SK-N-SH treated with all-trans-retinoic acid at 6 μM for 48 hours (cell line): ENCODE data around the gene UCKL1.

Experiments
- ARNTL ChIP-seq: fragments of 450-650 bp; formaldehyde crosslinking; IDR thresholded peaks from 2 replicates; pipeline ENCODE4 v1.5.0; 2020; ENCODE audit warnings: low read depth, mild to moderate bottlenecking, moderate library complexity, borderline replicate concordance
- CSDC2 ChIP-seq: fragments of 250-450 bp; sonication (Bioruptor Pico); IDR thresholded peaks from 2 replicates; pipeline ENCODE4 v1.5.0; 2020; ENCODE audit warnings: mild to moderate bottlenecking, moderate library complexity
- GLIS3 ChIP-seq: fragments of 250-450 bp; sonication (Bioruptor Pico); IDR thresholded peaks from 2 replicates; pipeline ENCODE4 v1.5.0; 2020; ENCODE audit warnings: mild to moderate bottlenecking, moderate library complexity
- OSR1 ChIP-seq: fragments of 250-450 bp; sonication (Bioruptor Pico); IDR thresholded peaks from 2 replicates; pipeline ENCODE4 v1.8.0; 2022; ENCODE audit warnings: moderate library complexity, mild to moderate bottlenecking, inconsistent platforms
- RARB ChIP-seq: fragments of 250-450 bp; sonication (Bioruptor Pico); IDR thresholded peaks from 2 replicates; pipeline ENCODE4 v1.8.0; 2021; ENCODE audit warnings: mild to moderate bottlenecking, moderate library complexity
- SNAI2 ChIP-seq: fragments of 250-450 bp; sonication (Bioruptor Pico); IDR thresholded peaks from 2 replicates; pipeline ENCODE4 v1.5.0; 2020; ENCODE audit warnings: mild to moderate bottlenecking, moderate library complexity
- TCF4 ChIP-seq: fragments of 250-450 bp; sonication (Bioruptor Pico); IDR thresholded peaks from 2 replicates; pipeline ENCODE4 v1.8.0; 2021; ENCODE audit warnings: mild to moderate bottlenecking, moderate library complexity, borderline replicate concordance
- TOX ChIP-seq: fragments of 250-450 bp; sonication (Bioruptor Pico); IDR thresholded peaks from 2 replicates; pipeline ENCODE4 v1.8.0; 2021; ENCODE audit warnings: mild to moderate bottlenecking, moderate library complexity, borderline replicate concordance
- ZFP3 ChIP-seq: fragments of 250-450 bp; sonication (Bioruptor Pico); IDR thresholded peaks from 2 replicates; pipeline ENCODE4 v1.5.0; 2020; ENCODE audit warnings: mild to moderate bottlenecking, moderate library complexity
- ZNF70 ChIP-seq: fragments of 450-650 bp; formaldehyde crosslinking; IDR thresholded peaks from 2 replicates; pipeline ENCODE4 v1.5.0; 2020; ENCODE audit warnings: mild to moderate bottlenecking, moderate library complexity
- ZNF8 ChIP-seq: fragments of 450-650 bp; formaldehyde crosslinking; IDR thresholded peaks from 2 replicates; pipeline ENCODE4 v1.5.0; 2020; ENCODE audit warnings: mild to moderate bottlenecking, moderate library complexity
- TF ChIP-seq, protein P1 (sequence below): fragments of 250-450 bp; sonication (Bioruptor Pico); IDR thresholded peaks from 2 replicates; pipeline ENCODE4 v1.8.0; 2021; ENCODE audit warnings: low read depth, mild to moderate bottlenecking, moderate library complexity, borderline replicate concordance
- TF ChIP-seq, protein P2 (sequence below): fragments of 250-450 bp; sonication (Bioruptor Pico); IDR thresholded peaks from 2 replicates; pipeline ENCODE4 v1.8.0; 2020; ENCODE audit warnings: mild to moderate bottlenecking, moderate library complexity, borderline replicate concordance
- TF ChIP-seq, protein P3 (sequence below): fragments of 250-450 bp; sonication (Bioruptor Pico); IDR thresholded peaks from 2 replicates; pipeline ENCODE4 v1.5.1; 2020; ENCODE audit warnings: low read depth, mild to moderate bottlenecking, moderate library complexity

DNA sequence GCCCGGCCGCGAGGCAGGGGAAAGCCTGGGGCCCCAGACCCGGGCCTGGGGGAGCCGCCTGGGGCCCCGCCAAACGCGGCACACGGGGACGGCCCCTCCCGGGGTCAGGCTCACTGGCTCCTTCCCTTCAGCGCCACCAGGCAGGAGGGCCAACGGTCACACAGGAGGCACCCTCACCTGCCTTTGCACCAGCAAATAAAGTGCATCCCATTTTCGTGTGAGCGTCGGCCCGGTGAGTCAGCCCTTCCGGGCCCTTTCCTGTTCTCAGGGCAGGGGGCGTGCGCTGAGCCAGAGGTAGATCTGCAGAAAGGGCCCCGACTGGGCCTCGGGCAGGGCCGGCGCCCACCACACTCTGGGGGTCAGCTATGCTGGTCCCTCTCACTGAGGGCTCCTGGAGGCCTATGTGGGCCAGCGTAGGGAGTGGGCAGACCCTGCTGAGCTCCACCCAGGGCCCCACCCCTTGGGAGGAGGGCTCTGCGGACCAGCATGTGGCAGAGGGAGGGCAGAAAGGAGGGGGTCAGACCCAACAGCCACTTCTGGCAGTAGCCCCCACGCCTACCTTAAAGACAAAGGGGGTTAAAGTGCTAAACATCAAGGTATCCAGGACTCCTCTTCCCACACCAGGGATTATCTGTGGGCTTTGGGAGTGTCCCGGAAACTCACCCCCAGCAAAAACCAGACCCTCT is 931 bp upstream of the UCKL1 start:
- TF ChIP-seq, protein P1, sequence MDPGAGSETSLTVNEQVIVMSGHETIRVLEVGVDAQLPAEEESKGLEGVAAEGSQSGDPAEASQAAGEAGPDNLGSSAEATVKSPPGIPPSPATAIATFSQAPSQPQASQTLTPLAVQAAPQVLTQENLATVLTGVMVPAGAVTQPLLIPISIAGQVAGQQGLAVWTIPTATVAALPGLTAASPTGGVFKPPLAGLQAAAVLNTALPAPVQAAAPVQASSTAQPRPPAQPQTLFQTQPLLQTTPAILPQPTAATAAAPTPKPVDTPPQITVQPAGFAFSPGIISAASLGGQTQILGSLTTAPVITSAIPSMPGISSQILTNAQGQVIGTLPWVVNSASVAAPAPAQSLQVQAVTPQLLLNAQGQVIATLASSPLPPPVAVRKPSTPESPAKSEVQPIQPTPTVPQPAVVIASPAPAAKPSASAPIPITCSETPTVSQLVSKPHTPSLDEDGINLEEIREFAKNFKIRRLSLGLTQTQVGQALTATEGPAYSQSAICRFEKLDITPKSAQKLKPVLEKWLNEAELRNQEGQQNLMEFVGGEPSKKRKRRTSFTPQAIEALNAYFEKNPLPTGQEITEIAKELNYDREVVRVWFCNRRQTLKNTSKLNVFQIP (CRISPR knock-in tag): no peak
- TF ChIP-seq TOX (CRISPR knock-in tag): no peak
- no peak for TF ChIP-seq OSR1
- TF ChIP-seq SNAI2: no peak
- TF ChIP-seq ZFP3 (CRISPR knock-in tag): no peak
- TF ChIP-seq, protein P2, sequence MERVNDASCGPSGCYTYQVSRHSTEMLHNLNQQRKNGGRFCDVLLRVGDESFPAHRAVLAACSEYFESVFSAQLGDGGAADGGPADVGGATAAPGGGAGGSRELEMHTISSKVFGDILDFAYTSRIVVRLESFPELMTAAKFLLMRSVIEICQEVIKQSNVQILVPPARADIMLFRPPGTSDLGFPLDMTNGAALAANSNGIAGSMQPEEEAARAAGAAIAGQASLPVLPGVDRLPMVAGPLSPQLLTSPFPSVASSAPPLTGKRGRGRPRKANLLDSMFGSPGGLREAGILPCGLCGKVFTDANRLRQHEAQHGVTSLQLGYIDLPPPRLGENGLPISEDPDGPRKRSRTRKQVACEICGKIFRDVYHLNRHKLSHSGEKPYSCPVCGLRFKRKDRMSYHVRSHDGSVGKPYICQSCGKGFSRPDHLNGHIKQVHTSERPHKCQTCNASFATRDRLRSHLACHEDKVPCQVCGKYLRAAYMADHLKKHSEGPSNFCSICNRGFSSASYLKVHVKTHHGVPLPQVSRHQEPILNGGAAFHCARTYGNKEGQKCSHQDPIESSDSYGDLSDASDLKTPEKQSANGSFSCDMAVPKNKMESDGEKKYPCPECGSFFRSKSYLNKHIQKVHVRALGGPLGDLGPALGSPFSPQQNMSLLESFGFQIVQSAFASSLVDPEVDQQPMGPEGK (CRISPR knock-in tag): no peak
- TF ChIP-seq ARNTL (CRISPR knock-in tag): no peak
- no peak for TF ChIP-seq GLIS3
- TF ChIP-seq TCF4 (CRISPR knock-in tag): no peak
- no peak for TF ChIP-seq ZNF70 (CRISPR knock-in tag)
- no peak for TF ChIP-seq CSDC2 (CRISPR knock-in tag)
- TF ChIP-seq, protein P3, sequence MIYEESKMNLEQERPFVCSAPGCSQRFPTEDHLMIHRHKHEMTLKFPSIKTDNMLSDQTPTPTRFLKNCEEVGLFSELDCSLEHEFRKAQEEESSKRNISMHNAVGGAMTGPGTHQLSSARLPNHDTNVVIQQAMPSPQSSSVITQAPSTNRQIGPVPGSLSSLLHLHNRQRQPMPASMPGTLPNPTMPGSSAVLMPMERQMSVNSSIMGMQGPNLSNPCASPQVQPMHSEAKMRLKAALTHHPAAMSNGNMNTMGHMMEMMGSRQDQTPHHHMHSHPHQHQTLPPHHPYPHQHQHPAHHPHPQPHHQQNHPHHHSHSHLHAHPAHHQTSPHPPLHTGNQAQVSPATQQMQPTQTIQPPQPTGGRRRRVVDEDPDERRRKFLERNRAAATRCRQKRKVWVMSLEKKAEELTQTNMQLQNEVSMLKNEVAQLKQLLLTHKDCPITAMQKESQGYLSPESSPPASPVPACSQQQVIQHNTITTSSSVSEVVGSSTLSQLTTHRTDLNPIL (CRISPR knock-in tag): no peak
- TF ChIP-seq ZNF8 (CRISPR knock-in tag): no peak
- TF ChIP-seq RARB (CRISPR knock-in tag): 0 out of 2 replicates have a peak, but pooled peaks have one; percentile 18
